SK-N-SH (cell line): ENCODE data around the gene HACE1. TPM values are rescaled to one million over a fixed set of nuclear protein-coding genes. Genes with fewer than 3 reads are reported as not detected.
A peak's percentile ranks its signal among the peaks of the same experiment; 100 is the strongest.
"Not testable (repeated sequence)": the region's sequence is repeated elsewhere in the genome, so short reads cannot be mapped to it uniquely, and the experiment has no call there.

ENCODE experiments used
- CTCF ChIA-PET: fragments of 300-600, 350-600 bp; formaldehyde crosslinking; extraction: SDS; loops from one replicate; lab custom pipeline; 2021; lab: Yijun Ruan, JAX
- POLR2A ChIA-PET: fragments of 350-600 bp; sonication (Branson Sonifier 250); formaldehyde crosslinking; extraction: SDS; loops from one replicate; lab custom pipeline; 2020; ENCODE audit warnings: antibody characterized with exemption, inconsistent platforms; lab: Yijun Ruan, JAX
- DNase-seq: peaks from one replicate; pipeline ENCODE4 v3.0.0; 2012
- H2AFZ ChIP-seq: fragments of 200-600 bp; sonication (generic); 2 replicates; pipeline ENCODE4 v1.8.1; 2016; ENCODE audit warnings: antibody characterized with exemption, mild to moderate bottlenecking, low read depth
- H3F3A ChIP-seq: fragments of 200-600 bp; sonication (generic); replicated peaks from 2 replicates; pipeline ENCODE3; 2016; ENCODE audit warnings: antibody characterized with exemption, mild to moderate bottlenecking; ENCODE audit not compliant: insufficient read depth
- H3K27ac ChIP-seq, 2 experiments: fragments of 200-500 bp in 1 of 2; fragments of 200-600 bp in 1 of 2; sonication (Bioruptor generic) in 1 of 2; sonication (generic), shearing (Covaris generic) in 1 of 2; 2 replicates each; pipeline versions ENCODE4 v1.5.1 to v1.6.1; 2014 to 2016; ENCODE audit warnings: low read depth in 2 of 2, inconsistent platforms in 1 of 2, low read length in 1 of 2, mild to moderate bottlenecking in 1 of 2, mixed read lengths in 1 of 2
- H3K27me3 ChIP-seq: fragments of 200-600 bp; sonication (generic), shearing (Covaris generic); 2 replicates; pipeline ENCODE4 v1.6.1; 2016; ENCODE audit warnings: mixed run types; ENCODE audit not compliant: insufficient read depth
- H3K36me3 ChIP-seq, 2 experiments: fragments of 200-500 bp in 1 of 2; fragments of 200-600 bp in 1 of 2; sonication (Bioruptor generic) in 1 of 2; sonication (generic) in 1 of 2; replicated peaks in 1 of 2; 2 replicates each; pipeline versions ENCODE3 to v1.5.1; 2014 to 2016; ENCODE audit warnings: low read length in 1 of 2, mild to moderate bottlenecking in 1 of 2; ENCODE audit not compliant: insufficient read depth in 2 of 2, control insufficient read depth in 1 of 2
- H3K4me1 ChIP-seq, 2 experiments: fragments of 200-500 bp in 1 of 2; fragments of 200-600 bp in 1 of 2; sonication (Bioruptor generic) in 1 of 2; sonication (generic), shearing (Covaris generic) in 1 of 2; 2 replicates each; pipeline versions ENCODE4 v1.5.1 to v1.6.1; 2014 to 2016; ENCODE audit warnings: low read depth in 1 of 2, low read length in 1 of 2, mixed run types in 1 of 2; ENCODE audit not compliant: insufficient read depth in 2 of 2, control insufficient read depth in 1 of 2
- H3K4me2 ChIP-seq: fragments of 200-600 bp; sonication (generic), shearing (Covaris generic); 2 replicates; pipeline ENCODE4 v1.6.1; 2017; ENCODE audit warnings: mixed run types
- H3K4me3 ChIP-seq, 2 experiments: fragments of 200-500 bp in 1 of 2; fragments of 200-600 bp in 1 of 2; sonication (Bioruptor generic) in 1 of 2; sonication (generic), shearing (Covaris generic) in 1 of 2; 2 replicates each; pipeline versions ENCODE4 v1.5.1 to v1.8.1; 2014 to 2016; ENCODE audit warnings: low read depth in 2 of 2, inconsistent platforms in 1 of 2, low read length in 1 of 2, mild to moderate bottlenecking in 1 of 2, mixed read lengths in 1 of 2, moderate library complexity in 1 of 2
- H3K79me2 ChIP-seq: fragments of 200-600 bp; sonication (generic); 2 replicates; pipeline ENCODE4 v1.8.1; 2017; ENCODE audit warnings: mild to moderate bottlenecking; ENCODE audit not compliant: insufficient read depth
- H3K9ac ChIP-seq: fragments of 200-600 bp; sonication (generic); 2 replicates; pipeline ENCODE4 v1.6.1; 2017; ENCODE audit warnings: mixed run types
- H3K9me2 ChIP-seq: fragments of 200-600 bp; sonication (generic); 2 replicates; pipeline ENCODE4 v1.6.1; 2017; ENCODE audit warnings: mixed run types
- H3K9me3 ChIP-seq: fragments of 200-600 bp; sonication (generic); 2 replicates; pipeline ENCODE4 v1.6.1; 2017; ENCODE audit warnings: mixed run types, mild to moderate bottlenecking, moderate library complexity
- H4K20me1 ChIP-seq: fragments of 200-600 bp; sonication (generic); 2 replicates; pipeline ENCODE4 v1.6.1; 2017; ENCODE audit warnings: mild to moderate bottlenecking, mixed run types; ENCODE audit not compliant: insufficient read depth
- FOSL2 ChIP-seq: IDR thresholded peaks from 2 replicates; pipeline ENCODE4 v1.4.0; 2012; ENCODE audit warnings: low read depth, mild to moderate bottlenecking, moderate library complexity, borderline replicate concordance
- FOXM1 ChIP-seq: IDR thresholded peaks from 2 replicates; pipeline ENCODE4 v1.4.0; 2012; ENCODE audit warnings: low read depth, mild to moderate bottlenecking
- JUND ChIP-seq: IDR thresholded peaks from 2 replicates; pipeline ENCODE4 v1.4.0; 2012
- NRF1 ChIP-seq: IDR thresholded peaks from 2 replicates; pipeline ENCODE4 v1.6.1; 2012; ENCODE audit warnings: low read depth, mild to moderate bottlenecking, low read length
- POLR2AphosphoS5 ChIP-seq: IDR thresholded peaks from 2 replicates; pipeline ENCODE4 v1.6.1; 2012; ENCODE audit warnings: low read depth, low read length
- RAD21 ChIP-seq: IDR thresholded peaks from 2 replicates; pipeline ENCODE4 v1.6.1; 2012; ENCODE audit warnings: mild to moderate bottlenecking, low read length
- RFX5 ChIP-seq: IDR thresholded peaks from 2 replicates; pipeline ENCODE4 v1.6.1; 2012; ENCODE audit warnings: mild to moderate bottlenecking, improper control_type of control experiment, low read length
- RXRA ChIP-seq: IDR thresholded peaks from 2 replicates; pipeline ENCODE4 v1.4.0; 2012; ENCODE audit warnings: low read depth, mild to moderate bottlenecking, borderline replicate concordance
- SIN3A ChIP-seq: IDR thresholded peaks from 2 replicates; pipeline ENCODE4 v1.6.1; 2012; ENCODE audit warnings: low read depth, mild to moderate bottlenecking, low read length, moderate library complexity, borderline replicate concordance
- TAF1 ChIP-seq: IDR thresholded peaks from 2 replicates; pipeline ENCODE4 v1.6.1; 2012; ENCODE audit warnings: low read depth, mild to moderate bottlenecking, low read length, moderate library complexity, borderline replicate concordance
- YY1 ChIP-seq: IDR thresholded peaks from 2 replicates; pipeline ENCODE4 v1.4.0; 2012; ENCODE audit warnings: low read depth, mild to moderate bottlenecking
- WGBS: methylation state at CpG from one replicate; pipeline ENCODE4 v1.1.6; 2017; ENCODE audit warnings: low lambda C conversion rate; 5-methylcytosine and 5-hydroxymethylcytosine counted together
- polyA plus RNA-seq, 3 experiments: library from polyadenylated mRNA; depleted of rRNA; stranded (reverse); fragments of >200 nt; gene quantifications; 2 replicates each; pipeline ENCODE4 v1.2.3, GENCODE V29; 2012
- TF ChIP-seq, protein P1 (sequence below): fragments of 200-600 bp; sonication (generic); IDR thresholded peaks from 2 replicates; pipeline ENCODE4 v1.6.1; 2017; ENCODE audit warnings: antibody characterized with exemption, mild to moderate bottlenecking, moderate library complexity
- TF ChIP-seq, protein P2 (sequence below): IDR thresholded peaks from 2 replicates; pipeline ENCODE4 v1.6.1; 2012; ENCODE audit warnings: mild to moderate bottlenecking, low read depth, low read length, moderate library complexity

The HACE1 gene
- polyA plus RNA-seq, 1 of the 3 experiments (the other 2 are of a cell fraction), result 6.2 TPM

DNA sequence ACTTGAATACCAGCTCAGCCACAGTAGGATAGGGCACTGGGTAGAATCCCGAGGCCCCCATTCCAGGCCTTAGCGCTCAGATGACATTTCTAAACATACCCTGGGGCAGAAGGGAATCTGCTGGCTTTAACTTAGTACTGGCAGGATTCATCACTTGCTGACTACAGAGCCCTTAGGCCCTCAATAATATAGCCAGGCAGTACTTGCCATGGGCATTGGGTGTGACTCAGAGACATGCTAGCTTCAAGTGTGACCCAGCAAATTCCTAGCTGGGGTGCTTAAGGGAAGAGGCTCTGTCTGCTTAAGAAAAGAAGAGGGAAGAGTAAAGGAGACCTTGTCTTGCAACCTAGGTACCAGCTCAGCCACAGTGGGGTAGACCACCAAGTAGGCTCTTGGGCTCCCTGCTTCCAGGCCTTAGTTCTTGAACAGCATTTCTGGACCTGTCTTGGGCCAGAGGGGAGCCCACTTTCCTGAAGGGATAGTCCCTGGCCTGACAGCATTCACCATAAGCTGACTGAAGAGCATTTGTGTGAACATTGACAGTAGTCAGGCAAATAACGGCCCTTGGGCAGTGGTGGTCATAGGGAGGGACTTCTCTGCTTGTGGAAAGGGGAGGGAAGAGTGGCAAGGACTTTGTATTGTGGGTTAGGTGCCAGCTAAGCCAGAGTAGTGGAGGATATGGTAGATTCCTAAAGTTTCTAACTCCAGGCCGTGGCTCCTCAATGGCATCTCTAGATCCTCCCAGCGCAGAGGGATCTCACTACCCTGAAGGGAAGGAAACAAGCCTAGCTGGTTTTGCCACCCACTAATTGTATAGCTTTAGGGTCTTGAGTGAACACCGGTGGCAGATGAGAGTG is 48.5 kb upstream of the HACE1 start (continued):
- TF ChIP-seq RXRA, result no peak

DNA sequence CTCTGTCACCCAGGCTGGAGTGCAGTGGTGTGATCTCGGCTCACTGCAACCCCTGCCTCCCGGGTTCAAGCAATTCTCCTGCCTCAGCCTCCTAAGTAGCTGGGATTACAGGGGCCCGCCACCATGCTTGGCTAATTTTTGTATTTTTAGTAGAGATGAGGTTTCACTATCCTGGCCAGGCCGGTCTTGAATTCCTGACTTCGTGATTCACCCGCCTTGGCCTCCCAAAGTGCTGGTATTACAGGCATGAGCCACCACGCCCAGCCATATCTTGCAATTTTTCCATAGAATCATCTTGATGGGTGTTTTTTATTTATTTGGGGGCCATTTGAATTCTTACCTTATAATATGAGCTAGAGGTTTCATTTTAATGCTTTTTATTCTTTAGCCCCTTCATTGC is 39.2 kb upstream of the HACE1 start:
- H3K9ac ChIP-seq, H3K27ac ChIP-seq, H3K79me2 ChIP-seq, H3K27me3 ChIP-seq, H3K9me2 ChIP-seq, H3K4me3 ChIP-seq, H2AFZ ChIP-seq, DNase-seq, H3F3A ChIP-seq, H4K20me1 ChIP-seq, H3K4me2 ChIP-seq, POLR2A ChIA-PET, H3K36me3 ChIP-seq, H3K4me1 ChIP-seq, H3K9me3 ChIP-seq: not testable (repeated sequence)
- WGBS, result 63% methylated on average over 7 of the region's 7 CpGs
- CTCF ChIA-PET, result interaction anchor here (1.5 to 2.1 kb wide), 2 partner anchors 17 to 41 kb away, joined by 3 to 4 read pairs; no protein-coding TSS in a partner anchor

DNA sequence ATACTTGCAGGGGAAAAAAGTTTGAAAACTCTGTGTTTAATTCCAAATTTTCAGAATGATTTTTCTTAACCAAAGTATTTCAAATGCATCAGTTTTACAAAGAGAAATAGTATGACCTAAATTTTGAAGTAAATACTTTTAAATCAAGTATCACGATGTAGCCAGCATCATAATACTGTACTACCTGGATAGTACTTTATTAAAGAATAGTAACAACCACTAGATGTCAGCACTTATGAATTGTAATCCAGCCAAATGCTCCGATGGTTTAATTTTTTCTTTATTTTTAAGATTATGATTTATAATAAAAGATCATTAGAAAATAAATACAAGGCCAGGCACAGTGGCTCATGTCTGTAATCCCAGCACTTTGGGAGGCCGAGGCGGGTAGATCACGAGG is 37.2 kb upstream of the HACE1 start:
- H3K36me3 ChIP-seq, result no peaks in the 10 kb centered on the region
- H3K4me1 ChIP-seq, result no peaks in the 10 kb centered on the region
- no peak for TF ChIP-seq FOXM1
- no peak for TF ChIP-seq POLR2AphosphoS5
- TF ChIP-seq SIN3A, result no peak
- no peak for TF ChIP-seq RFX5
- no peak for TF ChIP-seq TAF1
- TF ChIP-seq NRF1, result no peak
- peak; percentile 11; the same call in 1 of the 2 replicates for TF ChIP-seq RAD21
- TF ChIP-seq JUND, result no peak
- no peak for TF ChIP-seq YY1
- no peak for TF ChIP-seq RXRA
- TF ChIP-seq, protein P1, sequence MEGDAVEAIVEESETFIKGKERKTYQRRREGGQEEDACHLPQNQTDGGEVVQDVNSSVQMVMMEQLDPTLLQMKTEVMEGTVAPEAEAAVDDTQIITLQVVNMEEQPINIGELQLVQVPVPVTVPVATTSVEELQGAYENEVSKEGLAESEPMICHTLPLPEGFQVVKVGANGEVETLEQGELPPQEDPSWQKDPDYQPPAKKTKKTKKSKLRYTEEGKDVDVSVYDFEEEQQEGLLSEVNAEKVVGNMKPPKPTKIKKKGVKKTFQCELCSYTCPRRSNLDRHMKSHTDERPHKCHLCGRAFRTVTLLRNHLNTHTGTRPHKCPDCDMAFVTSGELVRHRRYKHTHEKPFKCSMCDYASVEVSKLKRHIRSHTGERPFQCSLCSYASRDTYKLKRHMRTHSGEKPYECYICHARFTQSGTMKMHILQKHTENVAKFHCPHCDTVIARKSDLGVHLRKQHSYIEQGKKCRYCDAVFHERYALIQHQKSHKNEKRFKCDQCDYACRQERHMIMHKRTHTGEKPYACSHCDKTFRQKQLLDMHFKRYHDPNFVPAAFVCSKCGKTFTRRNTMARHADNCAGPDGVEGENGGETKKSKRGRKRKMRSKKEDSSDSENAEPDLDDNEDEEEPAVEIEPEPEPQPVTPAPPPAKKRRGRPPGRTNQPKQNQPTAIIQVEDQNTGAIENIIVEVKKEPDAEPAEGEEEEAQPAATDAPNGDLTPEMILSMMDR, result peak; percentile 55
- TF ChIP-seq, protein P2, sequence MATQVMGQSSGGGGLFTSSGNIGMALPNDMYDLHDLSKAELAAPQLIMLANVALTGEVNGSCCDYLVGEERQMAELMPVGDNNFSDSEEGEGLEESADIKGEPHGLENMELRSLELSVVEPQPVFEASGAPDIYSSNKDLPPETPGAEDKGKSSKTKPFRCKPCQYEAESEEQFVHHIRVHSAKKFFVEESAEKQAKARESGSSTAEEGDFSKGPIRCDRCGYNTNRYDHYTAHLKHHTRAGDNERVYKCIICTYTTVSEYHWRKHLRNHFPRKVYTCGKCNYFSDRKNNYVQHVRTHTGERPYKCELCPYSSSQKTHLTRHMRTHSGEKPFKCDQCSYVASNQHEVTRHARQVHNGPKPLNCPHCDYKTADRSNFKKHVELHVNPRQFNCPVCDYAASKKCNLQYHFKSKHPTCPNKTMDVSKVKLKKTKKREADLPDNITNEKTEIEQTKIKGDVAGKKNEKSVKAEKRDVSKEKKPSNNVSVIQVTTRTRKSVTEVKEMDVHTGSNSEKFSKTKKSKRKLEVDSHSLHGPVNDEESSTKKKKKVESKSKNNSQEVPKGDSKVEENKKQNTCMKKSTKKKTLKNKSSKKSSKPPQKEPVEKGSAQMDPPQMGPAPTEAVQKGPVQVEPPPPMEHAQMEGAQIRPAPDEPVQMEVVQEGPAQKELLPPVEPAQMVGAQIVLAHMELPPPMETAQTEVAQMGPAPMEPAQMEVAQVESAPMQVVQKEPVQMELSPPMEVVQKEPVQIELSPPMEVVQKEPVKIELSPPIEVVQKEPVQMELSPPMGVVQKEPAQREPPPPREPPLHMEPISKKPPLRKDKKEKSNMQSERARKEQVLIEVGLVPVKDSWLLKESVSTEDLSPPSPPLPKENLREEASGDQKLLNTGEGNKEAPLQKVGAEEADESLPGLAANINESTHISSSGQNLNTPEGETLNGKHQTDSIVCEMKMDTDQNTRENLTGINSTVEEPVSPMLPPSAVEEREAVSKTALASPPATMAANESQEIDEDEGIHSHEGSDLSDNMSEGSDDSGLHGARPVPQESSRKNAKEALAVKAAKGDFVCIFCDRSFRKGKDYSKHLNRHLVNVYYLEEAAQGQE, result no peak
- no peak for TF ChIP-seq FOSL2
- POLR2A ChIA-PET, result no interaction called here
- H3K27ac ChIP-seq, result no peak overlapping the region
- H2AFZ ChIP-seq, result no peak overlapping the region
- H3K27me3 ChIP-seq, result no peaks in the 10 kb centered on the region
- H4K20me1 ChIP-seq, result no peaks in the 10 kb centered on the region
- no peaks in the 10 kb centered on the region for H3K9me3 ChIP-seq
- CTCF ChIA-PET, result interaction anchor here (0.8 to 1.1 kb wide), 2 partner anchors 11 to 27 kb away, joined by 3 to 5 read pairs; no protein-coding TSS in a partner anchor
- no peak for DNase-seq
- 52% methylated on average over 5 of the region's 5 CpGs for WGBS
- no peaks in the 10 kb centered on the region for H3F3A ChIP-seq
- H3K9ac ChIP-seq, result no peak overlapping the region
- no peaks in the 10 kb centered on the region for H3K79me2 ChIP-seq
- no peak overlapping the region for H3K4me3 ChIP-seq
- no peak overlapping the region for H3K4me2 ChIP-seq
- no peaks in the 10 kb centered on the region for H3K9me2 ChIP-seq
